ENCODE results near the gene AMPD3.

GRCh38 chr11:10447445-10447844 lies 7.6 kb upstream of the AMPD3 start:
- TF ChIP-seq, protein P1, sequence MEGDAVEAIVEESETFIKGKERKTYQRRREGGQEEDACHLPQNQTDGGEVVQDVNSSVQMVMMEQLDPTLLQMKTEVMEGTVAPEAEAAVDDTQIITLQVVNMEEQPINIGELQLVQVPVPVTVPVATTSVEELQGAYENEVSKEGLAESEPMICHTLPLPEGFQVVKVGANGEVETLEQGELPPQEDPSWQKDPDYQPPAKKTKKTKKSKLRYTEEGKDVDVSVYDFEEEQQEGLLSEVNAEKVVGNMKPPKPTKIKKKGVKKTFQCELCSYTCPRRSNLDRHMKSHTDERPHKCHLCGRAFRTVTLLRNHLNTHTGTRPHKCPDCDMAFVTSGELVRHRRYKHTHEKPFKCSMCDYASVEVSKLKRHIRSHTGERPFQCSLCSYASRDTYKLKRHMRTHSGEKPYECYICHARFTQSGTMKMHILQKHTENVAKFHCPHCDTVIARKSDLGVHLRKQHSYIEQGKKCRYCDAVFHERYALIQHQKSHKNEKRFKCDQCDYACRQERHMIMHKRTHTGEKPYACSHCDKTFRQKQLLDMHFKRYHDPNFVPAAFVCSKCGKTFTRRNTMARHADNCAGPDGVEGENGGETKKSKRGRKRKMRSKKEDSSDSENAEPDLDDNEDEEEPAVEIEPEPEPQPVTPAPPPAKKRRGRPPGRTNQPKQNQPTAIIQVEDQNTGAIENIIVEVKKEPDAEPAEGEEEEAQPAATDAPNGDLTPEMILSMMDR (IDR thresholded peaks at IDR 0.05) = no peak
- no peak for TF ChIP-seq POLR2AphosphoS5 (IDR thresholded peaks at IDR 0.05; ENCODE audit: low read depth, low read length)
- no peak for TF ChIP-seq REST (IDR thresholded peaks at IDR 0.05; ENCODE audit: insufficient read depth in 1 of 2, low read depth in 2 of 2, low read length in 1 of 2)
- no peak for TF ChIP-seq TCF7L2 (IDR thresholded peaks at IDR 0.05; ENCODE audit: low read depth, low read length)

Measured in Panc1 (cell line).